NCI-H1048 (cell line): ENCODE results near the gene TRIOBP.
"Not testable (repeated sequence)": the region's sequence is repeated elsewhere in the genome, so short reads cannot be mapped to it uniquely, and the experiment has no call there.

Experiments
- DNase-seq: peaks from one replicate; lab custom pipeline; 2025; lab: John Stamatoyannopoulos, UW

Gene TRIOBP, protein sequence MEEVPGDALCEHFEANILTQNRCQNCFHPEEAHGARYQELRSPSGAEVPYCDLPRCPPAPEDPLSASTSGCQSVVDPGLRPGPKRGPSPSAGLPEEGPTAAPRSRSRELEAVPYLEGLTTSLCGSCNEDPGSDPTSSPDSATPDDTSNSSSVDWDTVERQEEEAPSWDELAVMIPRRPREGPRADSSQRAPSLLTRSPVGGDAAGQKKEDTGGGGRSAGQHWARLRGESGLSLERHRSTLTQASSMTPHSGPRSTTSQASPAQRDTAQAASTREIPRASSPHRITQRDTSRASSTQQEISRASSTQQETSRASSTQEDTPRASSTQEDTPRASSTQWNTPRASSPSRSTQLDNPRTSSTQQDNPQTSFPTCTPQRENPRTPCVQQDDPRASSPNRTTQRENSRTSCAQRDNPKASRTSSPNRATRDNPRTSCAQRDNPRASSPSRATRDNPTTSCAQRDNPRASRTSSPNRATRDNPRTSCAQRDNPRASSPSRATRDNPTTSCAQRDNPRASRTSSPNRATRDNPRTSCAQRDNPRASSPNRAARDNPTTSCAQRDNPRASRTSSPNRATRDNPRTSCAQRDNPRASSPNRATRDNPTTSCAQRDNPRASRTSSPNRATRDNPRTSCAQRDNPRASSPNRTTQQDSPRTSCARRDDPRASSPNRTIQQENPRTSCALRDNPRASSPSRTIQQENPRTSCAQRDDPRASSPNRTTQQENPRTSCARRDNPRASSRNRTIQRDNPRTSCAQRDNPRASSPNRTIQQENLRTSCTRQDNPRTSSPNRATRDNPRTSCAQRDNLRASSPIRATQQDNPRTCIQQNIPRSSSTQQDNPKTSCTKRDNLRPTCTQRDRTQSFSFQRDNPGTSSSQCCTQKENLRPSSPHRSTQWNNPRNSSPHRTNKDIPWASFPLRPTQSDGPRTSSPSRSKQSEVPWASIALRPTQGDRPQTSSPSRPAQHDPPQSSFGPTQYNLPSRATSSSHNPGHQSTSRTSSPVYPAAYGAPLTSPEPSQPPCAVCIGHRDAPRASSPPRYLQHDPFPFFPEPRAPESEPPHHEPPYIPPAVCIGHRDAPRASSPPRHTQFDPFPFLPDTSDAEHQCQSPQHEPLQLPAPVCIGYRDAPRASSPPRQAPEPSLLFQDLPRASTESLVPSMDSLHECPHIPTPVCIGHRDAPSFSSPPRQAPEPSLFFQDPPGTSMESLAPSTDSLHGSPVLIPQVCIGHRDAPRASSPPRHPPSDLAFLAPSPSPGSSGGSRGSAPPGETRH (N-terminal part only)

DNA sequence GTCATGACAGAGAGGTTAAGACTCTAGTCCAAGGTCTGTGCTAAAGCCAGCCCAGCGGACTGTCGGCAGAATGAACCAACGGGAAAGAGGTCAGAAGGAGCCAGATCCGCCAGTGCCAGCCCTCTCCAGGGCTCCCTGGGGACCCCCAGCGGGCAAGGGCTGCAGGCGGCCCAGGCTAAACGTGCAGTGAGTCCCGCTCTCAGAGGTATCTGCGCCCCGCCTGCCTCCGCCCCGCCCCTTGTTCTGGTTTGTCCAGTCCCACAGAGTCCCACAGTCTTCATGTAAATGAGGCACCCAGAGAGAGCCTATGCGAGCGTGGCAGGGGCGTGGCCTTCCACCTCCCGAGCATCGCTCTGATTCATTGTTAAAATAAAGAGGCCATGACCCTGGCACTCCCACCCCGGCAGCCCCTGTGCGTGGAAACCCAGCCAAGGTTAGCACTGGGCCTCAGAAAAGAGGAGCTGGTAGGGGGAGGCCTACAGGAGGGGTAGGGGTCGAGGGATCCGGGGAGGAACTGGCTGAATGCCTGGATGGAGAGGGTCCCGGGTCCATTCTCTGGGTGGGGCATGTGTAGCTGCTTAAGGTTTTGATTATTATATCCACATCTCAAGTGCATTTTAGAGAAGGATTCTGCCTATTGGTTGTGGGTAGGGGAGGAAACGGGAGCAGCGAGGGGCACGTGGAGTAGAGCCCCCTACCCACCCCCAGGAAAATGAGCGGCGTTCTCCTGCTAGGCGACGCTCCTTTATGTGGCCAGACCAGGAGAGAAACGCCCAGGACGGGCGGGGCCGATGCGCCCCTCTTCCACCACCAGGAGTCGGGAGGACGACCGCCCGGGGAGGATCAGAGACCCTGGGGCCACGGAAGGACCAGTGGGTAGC is at the start of gene TRIOBP:
TSS of gene TRIOBP (plus strand) at position 392 of the 881 bp plus-strand sequence. CDS start 4,318 bp downstream, outside the sequence.
- DNase-seq: peak; percentile 94

DNA sequence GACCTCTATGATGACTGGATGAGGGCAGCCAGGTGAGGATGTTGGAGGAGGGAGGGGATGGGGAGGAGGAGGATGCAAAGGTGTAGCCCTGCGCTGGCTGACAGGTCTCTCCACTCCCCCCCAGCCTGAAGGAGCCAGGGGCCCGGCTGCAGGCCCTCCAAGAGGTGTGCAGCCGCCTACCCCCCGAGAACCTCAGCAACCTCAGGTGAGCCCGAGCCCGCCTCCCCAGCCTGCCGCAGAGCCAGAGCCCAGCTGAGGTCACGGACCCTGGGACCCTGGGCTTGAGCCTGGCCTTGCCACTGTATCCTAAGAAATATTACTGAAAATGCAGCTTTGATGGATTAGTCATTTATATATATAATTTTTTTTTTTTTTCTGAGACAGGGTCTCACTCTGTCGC is 49.5 kb upstream of the TRIOBP start:
- no peak for DNase-seq

DNA sequence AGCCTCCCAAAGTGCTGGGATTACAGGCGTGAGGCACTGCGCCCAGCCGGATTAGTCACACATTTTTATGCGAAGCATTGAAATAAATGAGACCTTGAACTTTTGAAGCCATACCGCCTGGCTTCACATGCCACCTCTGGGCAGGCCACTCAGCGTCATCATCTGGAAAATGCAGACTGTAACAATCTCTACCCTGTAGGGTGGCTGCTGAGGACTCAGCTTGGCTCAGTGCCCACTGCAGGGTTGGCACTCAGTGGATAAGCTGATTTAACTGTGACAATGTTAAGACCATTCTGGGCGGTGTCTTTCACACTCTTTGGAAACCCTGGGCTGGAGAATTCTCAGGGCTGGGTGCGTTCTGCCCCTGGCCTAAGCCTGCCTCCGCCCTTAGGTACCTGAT is 48.9 kb upstream of the TRIOBP start:
- DNase-seq: no peak

DNA sequence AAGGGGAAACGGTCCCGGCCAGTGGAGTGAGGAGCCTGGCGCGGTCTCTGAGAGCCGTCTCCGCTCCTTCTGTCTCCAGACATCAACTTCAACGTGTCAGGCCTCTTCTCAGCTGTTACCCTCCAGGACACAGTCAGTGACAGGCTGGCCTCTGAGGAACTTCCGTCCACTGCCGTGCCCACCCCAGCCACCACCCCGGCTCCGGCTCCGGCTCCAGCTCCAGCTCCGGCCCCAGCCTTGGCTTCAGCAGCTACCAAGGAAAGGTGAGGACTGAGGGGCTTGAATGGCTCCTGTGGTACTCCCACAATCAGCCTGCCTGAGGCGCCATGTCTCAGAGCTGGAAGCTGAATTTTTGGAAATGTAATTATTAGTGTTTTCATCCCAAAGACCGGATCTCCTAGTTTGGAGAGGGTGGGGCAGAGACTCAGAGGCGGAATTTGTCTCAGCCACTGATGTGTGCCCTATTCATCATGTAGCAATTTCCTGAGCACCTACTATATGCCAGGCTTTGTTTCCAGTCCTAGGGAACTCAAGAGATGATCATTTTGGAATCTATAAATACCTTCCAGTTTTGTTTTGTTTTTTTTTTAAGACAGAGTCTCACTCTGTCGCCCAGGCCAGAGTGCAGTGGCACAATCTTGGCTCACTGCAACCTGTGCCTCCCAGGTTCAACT is 46.2 kb upstream of the TRIOBP start:
- DNase-seq: no peak

DNA sequence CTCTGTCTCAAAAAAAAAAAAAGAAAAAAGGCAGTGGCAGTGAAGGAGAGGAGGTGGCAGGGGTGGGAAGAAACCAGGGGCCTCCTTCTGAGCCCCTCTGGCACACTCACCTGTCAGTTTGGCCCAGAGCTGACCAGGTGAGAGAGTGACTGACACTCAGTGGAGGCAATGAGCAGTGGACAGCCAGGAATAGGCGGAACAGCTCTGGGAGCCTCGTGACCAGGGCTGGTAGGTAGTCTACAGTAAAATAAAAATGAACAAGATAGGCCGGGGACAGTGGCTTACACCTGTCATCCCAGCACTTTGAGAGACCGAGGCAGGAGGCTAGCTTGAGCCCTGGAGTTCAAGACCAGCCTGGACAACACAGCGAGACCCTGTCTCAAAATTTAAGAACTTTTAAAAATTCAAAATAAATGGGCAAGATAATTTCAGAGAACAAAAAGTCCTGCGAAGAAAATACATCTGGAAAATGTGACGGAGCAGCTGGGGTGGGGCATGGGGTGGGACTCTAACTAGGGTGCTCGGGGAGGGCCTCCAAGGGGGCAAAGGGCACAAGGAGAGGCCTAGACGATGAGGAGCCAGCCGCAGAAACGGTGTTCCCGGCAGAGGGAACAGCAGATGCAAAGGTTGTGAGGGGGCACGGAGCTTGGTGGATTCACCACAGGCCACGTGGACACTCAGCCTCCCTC is 42.1 kb upstream of the TRIOBP start:
- no peak for DNase-seq

DNA sequence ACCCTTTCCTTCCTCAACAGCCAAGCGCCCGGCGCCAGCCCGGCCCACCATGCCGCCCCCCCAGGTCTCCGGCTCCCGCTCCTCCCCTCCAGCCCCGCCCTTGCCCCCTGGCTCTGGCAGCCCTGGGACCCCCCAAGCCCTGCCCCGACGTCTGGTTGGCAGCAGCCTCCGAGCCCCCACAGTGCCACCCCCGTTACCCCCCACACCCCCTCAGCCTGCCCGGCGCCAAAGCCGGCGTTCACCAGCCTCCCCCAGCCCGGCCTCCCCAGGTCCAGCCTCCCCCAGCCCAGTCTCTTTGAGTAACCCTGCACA is 41.6 kb upstream of the TRIOBP start:
- no peak for DNase-seq

DNA sequence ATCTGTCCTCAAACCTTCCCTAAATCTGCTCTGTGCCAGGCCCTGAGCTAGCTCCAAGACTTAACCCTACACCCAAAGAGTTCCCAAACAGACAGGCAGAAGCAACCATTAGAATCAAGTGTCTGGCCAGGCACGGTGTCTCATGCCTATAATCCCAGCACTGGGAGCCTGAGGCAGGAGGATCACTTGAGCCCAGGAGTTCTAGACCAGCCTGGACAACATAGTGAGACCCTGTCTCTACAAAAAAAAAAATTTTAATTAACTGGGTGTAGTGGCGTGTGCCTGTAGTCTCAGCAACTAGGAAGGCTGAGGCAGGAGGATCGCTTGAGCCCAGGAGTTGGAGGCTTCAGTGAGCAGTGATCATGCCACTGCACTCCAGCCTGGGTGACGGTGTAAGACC is 40.3 kb upstream of the TRIOBP start:
- DNase-seq: not testable (repeated sequence)

DNA sequence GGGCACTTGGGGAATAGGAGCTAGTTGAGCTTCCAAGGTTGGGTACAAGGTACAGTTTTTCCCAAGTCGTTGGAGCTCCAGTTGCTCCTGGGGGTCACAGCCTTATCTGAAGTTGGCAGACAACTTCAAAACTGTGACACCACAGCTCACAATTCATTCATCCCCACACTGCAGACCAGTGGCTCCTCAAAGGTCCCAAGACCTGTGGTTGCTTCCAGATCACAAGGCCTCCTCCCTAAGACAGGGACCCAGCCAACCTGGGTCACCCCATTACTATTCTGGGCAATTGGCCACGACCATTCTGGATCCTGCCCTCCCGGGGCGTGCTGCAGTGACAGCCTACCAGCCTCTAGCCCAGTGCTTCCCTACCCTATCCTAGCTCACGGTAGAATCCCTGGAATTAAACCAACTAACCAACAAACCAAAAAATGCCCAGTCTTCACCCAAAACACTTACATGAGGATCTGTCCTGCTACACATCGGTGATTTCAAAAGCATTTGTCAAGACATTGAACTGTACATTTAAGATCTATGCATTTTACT is 39.2 kb upstream of the TRIOBP start:
- DNase-seq: no peak

DNA sequence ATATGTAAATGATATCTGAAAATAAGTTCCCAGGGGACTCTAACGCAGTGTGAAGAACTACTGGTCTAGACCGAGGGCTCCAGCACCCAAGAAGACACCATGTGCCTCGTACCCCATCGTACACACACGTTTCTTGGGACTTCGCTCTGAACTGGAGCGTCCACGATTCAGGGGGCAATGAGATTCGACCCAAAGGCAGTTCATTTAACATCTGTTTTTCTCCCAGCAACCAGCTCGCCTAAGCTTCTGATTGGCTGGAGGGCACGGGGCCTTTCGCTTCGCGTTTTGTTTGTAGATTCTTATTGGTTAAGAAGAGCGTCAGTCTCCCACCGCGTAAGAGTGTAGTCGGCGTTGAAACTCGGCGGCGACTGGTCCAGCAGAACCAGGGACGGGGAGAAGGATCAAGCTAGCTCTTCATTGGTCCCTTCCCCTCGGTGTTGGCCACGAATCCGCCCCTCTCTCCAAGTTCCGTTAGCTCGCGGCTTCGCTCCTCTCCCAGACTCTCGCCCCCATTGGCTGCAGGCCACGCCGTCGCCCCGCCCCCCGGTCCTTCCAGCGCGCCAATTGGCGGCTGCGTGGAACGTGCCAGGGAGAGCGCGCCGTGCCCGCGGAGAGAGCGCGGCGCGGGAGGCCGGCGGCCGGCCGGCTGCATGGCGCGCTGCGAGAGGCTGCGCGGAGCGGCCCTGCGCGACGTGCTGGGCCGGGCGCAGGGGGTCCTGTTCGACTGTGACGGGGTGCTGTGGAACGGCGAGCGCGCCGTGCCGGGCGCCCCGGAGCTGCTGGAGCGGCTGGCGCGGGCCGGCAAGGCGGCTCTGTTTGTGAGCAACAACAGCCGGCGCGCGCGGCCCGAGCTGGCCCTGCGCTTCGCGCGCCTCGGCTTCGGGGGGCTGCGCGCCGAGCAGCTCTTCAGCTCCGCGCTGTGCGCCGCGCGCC is 38.4 kb upstream of the TRIOBP start, which contains the start of gene PDXP:
TSS of gene PDXP (plus strand) at position 591 of the 933 bp plus-strand sequence. CDS start at position 651, 60 bp downstream.
- DNase-seq: peak; percentile 99

DNA sequence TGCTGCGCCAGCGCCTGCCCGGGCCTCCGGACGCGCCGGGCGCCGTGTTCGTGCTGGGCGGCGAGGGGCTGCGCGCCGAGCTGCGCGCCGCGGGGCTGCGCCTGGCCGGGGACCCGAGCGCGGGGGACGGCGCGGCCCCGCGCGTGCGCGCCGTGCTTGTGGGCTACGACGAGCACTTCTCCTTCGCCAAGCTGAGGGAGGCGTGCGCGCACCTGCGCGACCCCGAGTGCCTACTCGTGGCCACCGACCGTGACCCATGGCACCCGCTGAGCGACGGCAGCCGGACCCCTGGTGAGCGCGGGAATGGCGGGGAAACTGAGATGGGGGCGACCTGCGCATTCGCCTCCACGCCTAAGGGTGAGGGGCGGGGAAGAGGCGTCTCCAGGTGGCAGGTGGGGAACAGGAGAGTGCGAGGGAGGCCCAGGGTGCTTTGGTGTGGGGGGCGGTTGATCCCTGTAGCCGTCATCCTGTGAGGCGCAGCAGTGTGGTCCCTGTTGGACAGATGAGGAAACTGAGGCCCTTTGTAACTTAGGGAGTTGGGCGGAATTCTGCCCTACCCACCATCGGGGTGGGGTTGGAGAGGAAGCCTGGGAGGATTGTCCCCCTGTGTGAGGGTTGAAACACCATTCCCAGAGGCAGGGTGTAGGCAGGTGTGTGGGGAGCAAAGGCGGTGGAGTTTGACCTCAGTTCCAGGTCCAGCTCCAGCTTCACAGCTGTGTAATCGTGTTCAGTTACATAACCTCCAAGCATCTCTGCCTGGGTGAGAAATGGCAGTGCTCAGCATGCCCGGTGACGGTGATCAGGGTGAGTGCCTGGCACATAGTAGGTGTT is 37.6 kb upstream of the TRIOBP start:
- DNase-seq: no peak

DNA sequence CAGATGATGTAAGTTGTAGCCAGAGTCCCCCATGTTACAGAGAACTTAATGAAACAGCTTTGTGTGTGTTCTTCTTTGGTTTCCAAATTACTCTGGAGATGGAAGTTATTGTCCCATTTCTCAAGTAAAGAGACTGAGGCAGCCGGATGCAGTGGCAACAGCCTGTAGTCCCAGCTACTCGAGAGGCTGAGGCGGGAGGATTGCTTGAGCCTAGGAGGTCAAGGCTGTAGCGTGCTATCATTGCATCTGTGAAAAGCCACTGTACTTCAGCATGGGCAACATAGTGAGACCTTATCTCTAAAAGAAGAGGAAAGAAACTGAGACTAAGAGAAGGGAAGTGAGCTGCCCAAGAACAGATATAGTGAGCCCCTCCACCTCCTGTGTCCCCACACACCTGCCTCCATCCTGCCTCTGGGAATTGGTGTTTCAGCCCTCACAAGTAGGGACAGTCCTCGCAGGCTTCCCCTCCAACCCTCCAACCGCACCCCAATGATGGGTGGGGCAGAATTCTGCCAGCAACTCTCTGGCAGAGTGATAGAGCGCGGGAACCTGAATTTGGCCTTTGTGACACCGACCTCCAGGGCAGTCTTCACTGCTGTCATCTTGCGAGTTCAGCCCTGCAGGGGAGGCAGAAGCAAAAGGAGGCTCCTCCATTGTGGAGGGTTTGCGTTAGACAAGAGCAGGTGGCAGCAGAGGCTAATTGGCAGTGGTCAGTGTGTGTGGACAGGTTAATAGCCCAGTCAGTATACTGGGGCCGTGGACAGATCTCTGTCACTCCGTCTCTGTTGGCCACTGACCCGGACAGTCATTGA is 36.7 kb upstream of the TRIOBP start:
- no peak for DNase-seq

DNA sequence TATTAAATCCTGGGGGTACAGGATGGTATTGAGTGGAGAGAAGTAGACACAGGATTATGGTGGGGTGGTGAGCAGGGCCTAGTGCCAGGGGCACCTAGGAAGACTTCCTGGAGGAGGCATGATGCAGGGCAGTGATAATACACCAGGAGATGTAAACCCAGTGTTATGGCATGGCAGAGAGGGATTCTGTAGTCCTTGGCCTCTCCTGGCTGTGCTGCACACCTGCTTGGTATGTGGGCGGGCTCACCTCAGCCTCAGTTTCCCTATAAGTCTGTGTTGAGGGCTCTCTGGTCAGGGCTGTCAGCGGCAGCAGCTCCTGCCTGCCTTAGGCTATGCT is 36.2 kb upstream of the TRIOBP start:
- DNase-seq: no peak

DNA sequence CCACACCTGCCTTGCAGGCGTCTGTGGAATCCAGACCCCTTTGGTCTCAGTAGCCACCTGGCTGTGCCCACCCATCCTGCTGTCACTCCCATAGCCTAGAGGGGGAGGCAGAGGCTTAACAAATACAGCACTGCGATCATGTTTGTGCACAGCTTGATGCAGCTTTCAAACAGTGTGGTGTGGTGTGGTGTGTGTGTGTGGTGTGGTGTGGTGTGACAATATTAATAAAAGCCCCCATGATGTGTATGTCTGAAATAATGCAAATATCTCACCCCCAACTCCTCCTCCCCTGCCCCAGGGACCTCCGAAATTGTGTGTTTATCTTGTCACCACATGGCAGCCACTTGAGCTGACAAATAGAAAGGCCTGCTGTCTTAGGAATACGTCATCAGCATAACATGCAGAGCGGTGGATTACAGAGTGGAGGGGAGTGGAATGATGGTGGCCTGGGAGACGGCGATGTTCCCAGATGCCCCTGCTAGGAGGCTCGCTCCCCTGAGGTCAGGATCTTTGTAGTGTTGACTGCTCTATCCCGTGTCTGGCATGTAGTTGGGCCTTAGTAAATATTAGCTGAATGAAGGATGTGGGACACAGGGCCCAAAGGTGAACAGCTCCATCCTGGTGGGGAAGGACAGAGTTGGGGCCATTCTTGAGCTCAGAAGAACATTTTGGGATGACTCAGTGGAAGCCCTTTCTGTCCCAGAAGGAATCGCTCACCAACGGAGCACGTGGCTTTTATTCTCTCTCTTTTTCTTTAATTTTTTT is 35.5 kb upstream of the TRIOBP start:
- DNase-seq: no peak

DNA sequence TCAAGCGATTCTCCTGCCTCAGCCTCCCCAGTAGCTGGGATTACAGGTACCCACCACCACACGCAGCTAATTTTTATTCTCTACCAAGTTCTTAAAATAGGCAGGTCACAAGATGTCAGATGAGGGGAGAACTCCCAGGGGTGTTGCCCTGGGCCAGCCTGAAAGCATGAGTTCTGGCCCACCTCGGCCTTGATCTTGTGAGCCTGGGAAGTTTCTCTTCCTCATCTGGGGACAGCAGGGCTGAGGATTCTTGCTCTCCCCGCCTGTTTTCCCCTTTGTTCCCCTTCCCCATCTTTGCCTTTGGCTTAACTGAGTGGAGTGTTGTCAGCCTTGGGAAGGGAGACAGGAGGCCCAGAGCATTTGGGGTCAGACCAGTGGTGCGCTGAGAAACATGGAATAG is 34.8 kb upstream of the TRIOBP start:
- no peak for DNase-seq

DNA sequence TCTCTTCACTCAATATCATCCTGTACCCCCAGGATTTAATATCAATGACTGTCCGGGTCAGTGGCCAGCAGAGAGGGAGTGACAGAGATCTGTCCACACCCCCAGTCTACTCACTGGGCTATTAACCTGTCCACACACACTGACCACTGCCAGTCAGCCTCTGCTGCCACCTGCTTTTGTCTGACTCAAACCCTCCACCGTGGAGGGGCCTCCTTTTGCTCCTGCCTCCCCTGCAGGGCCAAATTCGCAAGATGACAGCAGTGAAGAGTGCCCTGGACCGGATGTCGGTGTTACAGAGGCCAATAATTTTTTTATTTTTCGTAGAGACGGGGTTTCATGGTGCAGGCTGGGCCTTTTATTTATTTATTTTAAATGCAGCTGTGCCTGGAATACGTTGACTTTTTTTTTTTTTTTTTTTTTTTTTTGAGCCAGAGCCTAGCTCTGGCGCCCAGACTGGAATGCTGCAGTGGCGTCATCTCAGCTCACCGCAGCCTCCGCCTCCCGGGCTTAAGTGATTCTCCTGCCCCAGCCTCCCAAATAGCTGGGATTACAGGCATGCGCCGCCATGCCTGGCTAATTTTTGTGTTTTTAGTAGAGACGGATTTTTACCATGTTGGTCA is 33.2 kb upstream of the TRIOBP start:
- no peak for DNase-seq
